KOPT-K1 (cell line): ENCODE data around the gene TRAPPC2L.
A peak's percentile ranks its signal among the peaks of the same experiment; 100 is the strongest.

Experiments used
- H3K27ac ChIP-seq: fragments of 200-600 bp; sonication (generic); 2 replicates; pipeline ENCODE4 v1.5.1; 2016; ENCODE audit warnings: antibody characterized with exemption, mild to moderate bottlenecking, low read depth, low read length; ENCODE audit not compliant: poor library complexity, severe bottlenecking
- H3K36me3 ChIP-seq: fragments of 200-600 bp; sonication (generic); 2 replicates; pipeline ENCODE4 v1.5.1; 2017; ENCODE audit warnings: antibody characterized with exemption, mild to moderate bottlenecking, low read length, moderate library complexity; ENCODE audit not compliant: insufficient read depth
- H3K9me3 ChIP-seq: fragments of 200-600 bp; sonication (generic); 2 replicates; pipeline ENCODE4 v1.5.1; 2017; ENCODE audit warnings: antibody characterized with exemption, low read length, mild to moderate bottlenecking; ENCODE audit not compliant: insufficient read depth, poor library complexity, severe bottlenecking

TRAPPC2L gene

GRCh38 chr16:88856828-88857727 lies at the start of gene TRAPPC2L, which contains the start of gene GALNS:
Gene TRAPPC2L (plus strand): TSS chr16:88857127. CDS start chr16:88857151, 24 bp downstream.
Gene GALNS (minus strand): TSS chr16:88856947. CDS start chr16:88856877, 70 bp downstream.
- Histone ChIP-seq H3K9me3 (no peaks in the 10 kb centered on the region), H3K36me3 (peaks cover 30% of the 10 kb centered on the region), H3K27ac (peak within 1 kb of the TSS; percentile 62)

DNA sequence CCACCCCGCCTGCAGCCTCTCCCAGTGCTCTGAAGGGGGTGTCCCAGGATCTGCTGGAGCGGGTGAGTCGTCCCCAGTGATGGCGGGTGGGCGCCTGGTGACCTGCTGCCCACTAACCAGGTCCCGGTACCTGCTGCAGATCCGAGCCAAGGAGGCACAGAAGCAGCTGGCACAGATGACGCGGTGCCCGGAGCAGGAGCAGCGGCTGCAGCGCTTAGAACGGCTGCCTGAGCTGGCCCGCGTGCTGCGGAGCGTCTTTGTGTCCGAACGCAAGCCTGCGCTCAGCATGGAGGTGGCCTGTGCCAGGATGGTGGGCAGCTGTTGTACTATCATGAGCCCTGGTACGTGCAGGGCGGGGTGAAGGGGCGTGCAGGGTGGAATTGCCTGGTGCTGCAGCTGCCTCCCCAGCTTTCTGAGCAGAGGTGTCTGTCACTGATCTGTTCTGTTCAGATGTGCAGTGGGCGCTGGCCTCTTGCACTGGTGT lies 49.7 kb upstream of the TRAPPC2L start:
- H3K27ac ChIP-seq: no peak overlapping the region
- H3K36me3 ChIP-seq: peaks cover 67% of the 10 kb centered on the region
- no peaks in the 10 kb centered on the region for H3K9me3 ChIP-seq

GRCh38 chr16:88807626-88808453 lies 49.1 kb upstream of the TRAPPC2L start:
- H3K27ac ChIP-seq: no peak overlapping the region

DNA sequence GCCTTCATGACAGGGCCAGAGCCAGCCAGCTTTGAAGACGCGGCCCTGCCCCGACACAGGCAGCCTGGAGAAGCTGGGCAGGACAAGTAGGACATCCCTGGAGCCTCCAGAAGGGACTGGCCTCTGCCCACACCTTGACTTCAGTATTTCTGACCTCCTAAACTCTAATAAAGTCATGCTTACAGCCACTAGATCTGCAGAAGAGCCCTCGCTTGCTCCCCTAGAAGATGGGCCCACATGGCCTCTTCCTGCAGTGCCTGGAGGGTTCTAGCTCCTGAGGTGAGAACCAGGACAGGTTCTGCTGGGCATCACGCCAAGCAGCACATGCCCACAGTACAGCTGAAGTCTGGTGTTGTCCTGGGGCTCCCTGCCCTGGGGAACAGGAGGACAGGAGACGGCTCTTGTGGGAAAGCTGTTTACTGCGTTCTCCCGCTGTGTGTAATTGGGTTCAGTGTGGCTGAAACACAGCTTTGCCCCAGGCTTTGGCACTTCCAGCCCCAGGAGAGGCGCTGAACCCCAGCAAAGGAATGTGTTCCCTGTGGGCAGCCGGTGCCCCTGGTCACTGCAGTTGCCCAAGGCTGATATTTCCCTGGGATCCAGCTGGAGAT lies 47.8 kb upstream of the TRAPPC2L start:
- H3K27ac ChIP-seq: peak overlapping the region; percentile 90
- H3K9me3 ChIP-seq: no peaks in the 10 kb centered on the region
- peaks cover 66% of the 10 kb centered on the region for H3K36me3 ChIP-seq

More at GRCh38 chr16:88807626-88808453, 49.1 kb upstream of the TRAPPC2L start:
- no peaks in the 10 kb centered on the region for H3K9me3 ChIP-seq
- H3K36me3 ChIP-seq: peaks cover 67% of the 10 kb centered on the region

DNA sequence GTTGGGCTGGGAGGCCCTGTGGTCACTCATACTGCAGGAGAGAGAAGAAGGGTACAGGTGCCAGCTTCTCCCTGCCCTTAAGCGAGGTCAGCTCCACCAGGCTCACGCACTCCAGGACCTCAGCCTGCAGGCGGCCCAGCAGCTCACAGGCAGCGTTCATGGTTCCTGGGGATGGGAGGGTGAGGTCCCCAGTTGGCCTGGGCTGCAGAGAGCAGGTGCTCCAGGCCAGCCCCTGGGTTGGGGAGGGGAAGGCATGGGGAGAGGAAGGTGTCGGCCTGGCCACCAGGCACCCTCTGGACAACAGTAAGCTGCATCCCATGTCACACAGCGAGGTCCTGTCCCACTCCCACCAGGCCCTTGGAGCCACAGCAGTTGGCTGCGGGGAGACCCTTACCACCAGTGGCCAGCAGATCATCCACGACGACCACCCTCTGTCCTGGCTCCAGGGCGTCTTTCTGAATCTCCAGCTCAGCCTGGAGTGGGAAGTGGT lies 47.2 kb upstream of the TRAPPC2L start:
- peak overlapping the region; percentile 90 for H3K27ac ChIP-seq
- H3K36me3 ChIP-seq: peaks cover 60% of the 10 kb centered on the region
- H3K9me3 ChIP-seq: no peaks in the 10 kb centered on the region

DNA sequence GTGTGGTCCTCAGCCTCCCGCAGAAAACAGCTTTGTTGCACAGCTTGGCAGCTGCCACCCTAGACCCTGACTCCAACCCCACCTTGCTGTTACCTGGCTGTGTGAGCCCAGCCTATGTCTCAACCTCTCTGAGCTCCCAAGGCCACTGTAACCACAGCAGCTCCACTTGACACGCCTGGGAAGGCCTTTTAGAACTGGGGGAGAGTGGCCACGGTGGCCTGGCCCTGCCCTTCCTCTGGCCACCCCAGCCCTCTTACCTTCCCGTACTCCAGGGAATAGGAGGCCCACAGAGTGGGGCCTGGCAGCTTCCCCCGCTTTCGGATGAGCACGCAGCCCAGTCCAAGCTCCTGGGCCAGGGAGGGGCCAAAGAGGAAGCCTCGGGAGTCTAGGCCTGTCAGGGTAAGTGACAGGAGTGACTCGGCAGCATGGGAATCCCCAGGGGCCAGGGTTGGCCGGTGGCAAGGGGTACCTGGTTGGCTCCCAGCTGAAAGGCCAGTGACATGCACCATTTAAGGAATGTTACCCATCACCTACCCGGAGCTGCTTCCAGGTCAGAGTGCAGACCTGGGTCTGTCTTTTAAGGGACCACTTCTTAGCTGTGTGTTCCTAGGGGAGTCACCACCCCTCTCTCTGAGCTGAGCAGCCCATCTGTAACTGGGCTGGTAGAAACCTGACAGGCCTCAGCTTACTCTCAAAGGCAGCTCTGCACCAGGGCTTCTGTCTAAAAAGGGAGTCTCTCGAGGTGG lies 46.6 kb upstream of the TRAPPC2L start:
- peaks cover 54% of the 10 kb centered on the region for H3K36me3 ChIP-seq
- no peaks in the 10 kb centered on the region for H3K9me3 ChIP-seq
- peak overlapping the region; percentile 90 for H3K27ac ChIP-seq

DNA sequence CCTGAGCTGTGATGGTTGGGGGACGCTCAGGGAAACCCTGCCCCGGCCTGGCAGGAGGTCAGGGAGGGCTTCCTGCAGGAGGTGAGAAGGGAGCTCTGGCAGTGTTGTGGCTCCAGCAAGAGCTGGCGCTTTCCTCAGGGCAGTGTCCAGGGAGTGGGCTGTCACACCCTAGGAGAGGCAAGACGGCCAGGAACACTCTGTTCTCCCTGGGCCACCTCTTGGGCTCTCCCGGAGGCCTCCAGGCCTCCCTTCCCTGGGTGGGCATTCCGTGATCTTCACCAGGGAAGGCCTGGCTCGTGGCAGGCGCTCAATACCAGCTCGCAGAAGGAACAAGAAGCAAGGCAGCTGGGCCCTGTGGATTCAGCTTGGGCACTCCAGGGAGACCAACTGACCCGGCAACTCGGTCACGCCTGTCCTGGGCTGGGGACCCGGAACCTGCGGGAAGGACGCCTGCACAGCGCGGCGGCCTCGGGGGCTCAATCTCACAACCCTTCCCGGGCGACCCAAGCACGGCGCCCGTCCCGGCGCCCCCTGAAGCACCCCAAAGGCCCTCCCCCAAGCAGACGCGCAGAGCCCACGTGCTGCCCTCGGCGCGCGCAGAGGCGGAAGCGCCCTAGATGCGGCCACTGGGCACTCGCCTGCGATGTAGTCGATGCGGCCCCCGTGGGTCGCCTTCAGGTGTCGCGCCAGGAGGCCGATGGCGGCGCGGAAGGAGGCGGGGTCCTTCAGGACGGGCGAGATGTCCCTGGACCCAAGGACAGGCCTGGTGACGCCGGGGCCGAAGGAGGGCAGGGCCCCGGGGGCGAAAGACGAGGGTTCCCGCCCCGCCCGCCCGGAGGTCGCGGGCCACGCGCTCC lies 45.8 kb upstream of the TRAPPC2L start:
- Histone ChIP-seq H3K9me3 (no peaks in the 10 kb centered on the region), H3K27ac (peak overlapping the region; percentile 90), H3K36me3 (peaks cover 46% of the 10 kb centered on the region)

GRCh38 chr16:88811769-88812512 lies 45.0 kb upstream of the TRAPPC2L start, which contains the start of gene APRT:
Gene APRT (minus strand): TSS chr16:88811928. CDS start chr16:88811899, 29 bp downstream.
- no peaks in the 10 kb centered on the region for H3K9me3 ChIP-seq

GRCh38 chr16:88812513-88813268 lies 44.2 kb upstream of the TRAPPC2L start:
- peak overlapping the region; percentile 90 for H3K27ac ChIP-seq
- H3K9me3 ChIP-seq: no peaks in the 10 kb centered on the region
- H3K36me3 ChIP-seq: peaks cover 31% of the 10 kb centered on the region

More at GRCh38 chr16:88811769-88812512, 45.0 kb upstream of the TRAPPC2L start, which contains the start of gene APRT:
- Histone ChIP-seq H3K36me3 (peaks cover 38% of the 10 kb centered on the region), H3K27ac (peak within 1 kb of the TSS; percentile 90)

DNA sequence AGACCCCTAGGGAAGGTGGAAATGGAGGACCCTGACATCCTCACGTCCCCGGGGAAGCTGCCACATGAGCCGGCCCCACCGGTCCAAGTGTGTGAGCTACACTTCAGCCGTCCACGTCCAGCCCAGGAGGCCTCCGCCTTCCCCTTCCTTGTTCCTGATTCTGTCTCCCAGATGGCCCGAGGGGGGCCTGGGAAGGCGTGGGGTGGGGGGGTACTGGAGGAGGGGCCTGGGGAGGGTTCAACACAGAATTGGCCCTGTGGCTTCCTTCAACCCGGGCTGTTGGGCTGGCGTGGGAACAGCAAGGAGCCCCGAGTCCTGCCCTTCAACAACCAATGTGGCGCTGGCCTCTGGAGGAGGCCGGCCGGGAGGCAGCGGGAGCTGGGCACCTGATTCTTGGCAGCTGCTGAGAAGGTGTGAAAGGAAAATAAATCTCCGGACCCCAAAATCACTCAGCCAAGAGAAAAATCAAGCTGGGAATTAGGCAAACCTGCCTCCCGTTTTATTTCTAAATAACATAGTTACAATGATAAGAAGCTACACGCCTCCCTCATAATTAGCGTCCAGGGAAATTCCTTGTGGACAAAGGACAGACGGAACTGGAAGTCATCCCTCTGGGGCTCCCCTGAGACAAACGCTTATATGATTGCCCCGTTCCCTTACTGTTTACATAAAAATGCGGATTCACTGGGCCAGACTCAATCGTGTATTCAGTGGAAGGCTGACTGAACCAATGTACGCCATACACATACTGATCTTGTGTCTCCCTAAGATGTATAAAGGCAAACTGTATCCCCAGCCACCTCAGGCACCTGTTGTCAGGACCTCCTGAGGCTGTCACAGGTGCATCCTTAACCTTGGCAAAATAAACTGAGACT lies 43.4 kb upstream of the TRAPPC2L start:
- Histone ChIP-seq H3K27ac (no peak overlapping the region), H3K36me3 (peaks cover 22% of the 10 kb centered on the region), H3K9me3 (no peaks in the 10 kb centered on the region)

DNA sequence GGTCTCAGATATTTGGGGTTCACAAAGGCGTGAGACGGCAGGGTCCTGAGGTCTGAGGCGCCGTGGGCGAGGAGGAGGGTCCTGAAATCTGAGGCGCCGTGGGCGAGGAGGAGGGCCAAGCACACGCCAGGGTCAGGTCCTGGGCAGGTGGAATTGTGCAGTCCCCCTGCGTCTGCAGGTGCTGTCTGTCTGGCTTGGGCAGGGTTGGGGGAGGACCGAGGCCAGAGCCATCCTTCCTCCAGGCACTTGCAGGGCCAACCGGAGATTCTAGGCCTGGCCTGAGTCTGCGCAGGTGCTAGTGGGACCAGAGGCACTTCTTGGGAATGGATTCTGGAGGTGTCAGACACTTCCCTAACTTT lies 42.8 kb upstream of the TRAPPC2L start:
- no peaks in the 10 kb centered on the region for H3K9me3 ChIP-seq
- peaks cover 16% of the 10 kb centered on the region for H3K36me3 ChIP-seq
- no peak overlapping the region for H3K27ac ChIP-seq
